Measurements from ENCODE around the gene APOC3.

APOC3 gene

GRCh38 chr11:116819049-116819448, 10.7 kb upstream of the APOC3 start:
- TF ChIP-seq CTCF (IDR thresholded peaks at IDR 0.05; ENCODE audit: insufficient read depth, low read length) (no peak), SPI1 (IDR thresholded peaks at IDR 0.05; ENCODE audit: borderline replicate concordance, low read depth) (no peak), POLR2AphosphoS5 (IDR thresholded peaks at IDR 0.05; ENCODE audit: low read depth) (no peak), GABPA (IDR thresholded peaks at IDR 0.05; ENCODE audit: low read depth) (no peak), REST (IDR thresholded peaks at IDR 0.05; ENCODE audit: insufficient replicate concordance, low read depth) (no peak)
- Histone ChIP-seq H3K4me3 (replicated peaks; ENCODE audit: insufficient read depth, low read length) (no peak overlapping the region), H3K27ac (replicated peaks) (no peak overlapping the region), H3K27me3 (ENCODE audit: insufficient read depth, poor library complexity, severe bottlenecking) (no peaks in the 10 kb centered on the region)
- DNase-seq (ENCODE audit: low read depth in 1 of 2, low spot score in 1 of 2), result no peak

- no peaks in the 10 kb centered on the region for H3K27me3 ChIP-seq (ENCODE audit: insufficient read depth, poor library complexity, severe bottlenecking)
- no peak overlapping the region for H3K27ac ChIP-seq (replicated peaks)
- H3K4me3 ChIP-seq (replicated peaks; ENCODE audit: insufficient read depth, low read length), result no peak overlapping the region
- TF ChIP-seq SPI1 (IDR thresholded peaks at IDR 0.05; ENCODE audit: borderline replicate concordance, low read depth) (no peak), POLR2AphosphoS5 (IDR thresholded peaks at IDR 0.05; ENCODE audit: low read depth) (no peak), CTCF (IDR thresholded peaks at IDR 0.05; ENCODE audit: insufficient read depth, low read length) (no peak), REST (IDR thresholded peaks at IDR 0.05; ENCODE audit: insufficient replicate concordance, low read depth) (no peak), GABPA (IDR thresholded peaks at IDR 0.05; ENCODE audit: low read depth) (no peak)
- no peak for DNase-seq (ENCODE audit: low read depth in 1 of 2, low spot score in 1 of 2)
Measured at GRCh38 chr11:116821050-116821918, 8.4 kb upstream of the APOC3 start.

GRCh38 chr11:116822575-116822974, 7.1 kb upstream of the APOC3 start:
- no peaks in the 10 kb centered on the region for H3K27me3 ChIP-seq (ENCODE audit: insufficient read depth, poor library complexity, severe bottlenecking)

More at GRCh38 chr11:116822575-116822974, 7.1 kb upstream of the APOC3 start:
- TF ChIP-seq REST (IDR thresholded peaks at IDR 0.05; ENCODE audit: insufficient replicate concordance, low read depth) (no peak), GABPA (IDR thresholded peaks at IDR 0.05; ENCODE audit: low read depth) (no peak), CTCF (IDR thresholded peaks at IDR 0.05; ENCODE audit: insufficient read depth, low read length) (no peak), SPI1 (IDR thresholded peaks at IDR 0.05; ENCODE audit: borderline replicate concordance, low read depth) (no peak), POLR2AphosphoS5 (IDR thresholded peaks at IDR 0.05; ENCODE audit: low read depth) (no peak)
- H3K27ac ChIP-seq (replicated peaks), result no peak overlapping the region
- H3K4me3 ChIP-seq (replicated peaks; ENCODE audit: insufficient read depth, low read length), result no peak overlapping the region
- no peak for DNase-seq (ENCODE audit: low read depth in 1 of 2, low spot score in 1 of 2)
